Calu3 (cell line): ENCODE measurements around the gene MYOZ2. TPM values are rescaled to one million over a fixed set of nuclear protein-coding genes. Genes with fewer than 3 reads are reported as not detected.

Experiments
- BruUV-seq: library from RNA; stranded (reverse); fragments of 400-500 nt; replicated peaks from 2 replicates; lab custom pipeline; 2021; lab: Mats Ljungman, UMichigan
- CTCF ChIA-PET: fragments of 300-600 bp; sonication (Branson Sonifier 250); formaldehyde crosslinking; loops from one replicate; lab custom pipeline; 2022; ENCODE audit warnings: antibody characterized with exemption; lab: Charles Lee
- DNase-seq: peaks from one replicate; pipeline ENCODE4 v3.0.0; 2022
- H3K27ac Mint-ChIP-seq: one replicate; pipeline ENCODE4 v1.8.0; 2022; ENCODE audit warnings: mixed read lengths; ENCODE audit not compliant: unreplicated experiment
- H3K27me3 Mint-ChIP-seq: one replicate; pipeline ENCODE4 v1.8.0; 2022; ENCODE audit warnings: mixed read lengths; ENCODE audit not compliant: unreplicated experiment
- H3K36me3 Mint-ChIP-seq: one replicate; pipeline ENCODE4 v1.8.0; 2022; ENCODE audit warnings: mild to moderate bottlenecking, moderate library complexity, mixed read lengths; ENCODE audit not compliant: insufficient read depth, unreplicated experiment
- H3K4me1 Mint-ChIP-seq: one replicate; pipeline ENCODE4 v1.8.0; 2022; ENCODE audit warnings: mild to moderate bottlenecking, low read depth, mixed read lengths; ENCODE audit not compliant: unreplicated experiment
- H3K4me3 Mint-ChIP-seq: one replicate; pipeline ENCODE4 v1.8.0; 2022; ENCODE audit warnings: mild to moderate bottlenecking, low read depth, moderate library complexity, mixed read lengths; ENCODE audit not compliant: unreplicated experiment
- H3K9me3 Mint-ChIP-seq: one replicate; pipeline ENCODE4 v1.8.0; 2022; ENCODE audit warnings: low read depth, mixed read lengths; ENCODE audit not compliant: unreplicated experiment
- CTCF ChIP-seq: fragments of 200-600 bp; IDR thresholded peaks from one replicate; pipeline ENCODE4 v1.8.0; 2022; ENCODE audit warnings: antibody characterized with exemption; ENCODE audit not compliant: unreplicated experiment
- intact Hi-C: fragments of 100-400 bp; cut with micrococcal nuclease; formaldehyde crosslinking; loops from one replicate; pipeline ENCODE4 v1.10.0; 2022; ENCODE audit not compliant: unreplicated experiment
- total RNA-seq: library from RNA; stranded (reverse); gene quantifications from 2 replicates; pipeline ENCODE4 v1.2.3, GENCODE V29; 2022

The MYOZ2 gene
- total RNA-seq, 1 experiment from 2014 or later: not detected

GRCh38 chr4:119103263-119103662, 32.4 kb upstream of the MYOZ2 start:
- TF ChIP-seq CTCF: no peak
- H3K27me3 Mint-ChIP-seq: no peaks in the 10 kb centered on the region
- no peaks in the 10 kb centered on the region for H3K9me3 Mint-ChIP-seq
- H3K36me3 Mint-ChIP-seq: peaks cover 24% of the 10 kb centered on the region
- CTCF ChIA-PET: interaction anchor here (0.5 to 2.0 kb wide), 8 partner anchors 10 to 942 kb away, joined by 3 to 11 read pairs (median 4); partner anchors contain the start of gene USP53
- peak; percentile 41 for DNase-seq
- peaks cover 51% of the 10 kb centered on the region for H3K4me1 Mint-ChIP-seq
- H3K27ac Mint-ChIP-seq: peak overlapping the region; percentile 97
- intact Hi-C loops: loop anchor here (2.0 kb wide), 1 partner anchor 110 kb away; the partner anchor contains the start of gene USP53
- peak overlapping the region; percentile 47 for H3K4me3 Mint-ChIP-seq
- BruUV-seq: no TSS peak

GRCh38 chr4:119104644-119105273, 30.9 kb upstream of the MYOZ2 start:
- Mint-ChIP-seq H3K36me3 (peaks cover 24% of the 10 kb centered on the region), H3K4me3 (no peak overlapping the region), H3K27me3 (no peaks in the 10 kb centered on the region), H3K9me3 (no peaks in the 10 kb centered on the region), H3K4me1 (peaks cover 53% of the 10 kb centered on the region), H3K27ac (peak overlapping the region; percentile 97)
- CTCF ChIA-PET: interaction anchor here (1.4 kb wide), 1 partner anchor 31 kb away, joined by 3 read pairs; the partner anchor contains the start of gene MYOZ2
- no peak for TF ChIP-seq CTCF
- intact Hi-C loops: loop anchor here (5.0 kb wide), 1 partner anchor 62 kb away; no protein-coding TSS in a partner anchor
- DNase-seq: no peak
- no TSS peak for BruUV-seq

- no peak overlapping the region for H3K4me3 Mint-ChIP-seq
- H3K27me3 Mint-ChIP-seq: no peaks in the 10 kb centered on the region
- H3K36me3 Mint-ChIP-seq: peaks cover 24% of the 10 kb centered on the region
- intact Hi-C loops: loop anchor here (5.0 kb wide), 1 partner anchor 63 kb away; no protein-coding TSS in a partner anchor
- no TSS peak for BruUV-seq
- no peak overlapping the region for H3K27ac Mint-ChIP-seq
- H3K9me3 Mint-ChIP-seq: no peaks in the 10 kb centered on the region
- no peak for TF ChIP-seq CTCF
- CTCF ChIA-PET: interaction anchor here (1.4 to 1.5 kb wide), 2 partner anchors 19 to 30 kb away, joined by 3 read pairs; partner anchors contain the start of gene MYOZ2
- peaks cover 50% of the 10 kb centered on the region for H3K4me1 Mint-ChIP-seq
- no peak for DNase-seq
Measured at GRCh38 chr4:119105605-119106004, 30.0 kb upstream of the MYOZ2 start.

GRCh38 chr4:119106036-119107000, 29.3 kb upstream of the MYOZ2 start:
- Mint-ChIP-seq H3K27me3 (no peaks in the 10 kb centered on the region), H3K27ac (peak overlapping the region; percentile 96), H3K9me3 (no peaks in the 10 kb centered on the region), H3K36me3 (peaks cover 20% of the 10 kb centered on the region), H3K4me3 (no peak overlapping the region), H3K4me1 (peaks cover 43% of the 10 kb centered on the region)
- TF ChIP-seq CTCF: no peak
- no peak for DNase-seq
- intact Hi-C loops: loop anchor here (5.0 kb wide), 1 partner anchor 64 kb away; no protein-coding TSS in a partner anchor
- no TSS peak for BruUV-seq
- CTCF ChIA-PET: interaction anchor here (1.4 to 1.5 kb wide), 2 partner anchors 19 to 30 kb away, joined by 3 read pairs; partner anchors contain the start of gene MYOZ2
